ENCODE measurements around the gene DST.
A peak's percentile ranks its signal among the peaks of the same experiment; 100 is the strongest.

Gene DST

GRCh38 chr6:56658326-56658725, 15.6 kb upstream of the DST start:
- H3K4me3 ChIP-seq (ENCODE audit: low read depth, low read length) = no peak overlapping the region
- in situ Hi-C loops (cut with HindIII; ENCODE audit: low sequenced_read_pairs) = no loop called here
- TF ChIP-seq CTCF (IDR thresholded peaks at IDR 0.05; ENCODE audit: low read depth, low read length) = no peak
- DNase-seq (ENCODE audit: low read depth, low spot score) = no peak

GRCh38 chr6:56657354-56657753, 14.7 kb upstream of the DST start:
- no peak for TF ChIP-seq CTCF (IDR thresholded peaks at IDR 0.05; ENCODE audit: low read depth, low read length)
- H3K4me3 ChIP-seq (ENCODE audit: low read depth, low read length) = no peak overlapping the region
- no peak for DNase-seq (ENCODE audit: low read depth, low spot score)
- in situ Hi-C loops (cut with HindIII; ENCODE audit: low sequenced_read_pairs) = no loop called here

- no peak for TF ChIP-seq CTCF (IDR thresholded peaks at IDR 0.05; ENCODE audit: low read depth, low read length)
- in situ Hi-C loops (cut with HindIII; ENCODE audit: low sequenced_read_pairs) = no loop called here
- H3K4me3 ChIP-seq (ENCODE audit: low read depth, low read length) = no peak overlapping the region
- DNase-seq (ENCODE audit: low read depth, low spot score) = no peak
Observed at GRCh38 chr6:56656466-56656865, 13.8 kb upstream of the DST start.

- in situ Hi-C loops (cut with HindIII; ENCODE audit: low sequenced_read_pairs) = no loop called here
- no peak for TF ChIP-seq CTCF (IDR thresholded peaks at IDR 0.05; ENCODE audit: low read depth, low read length)
- no peak for DNase-seq (ENCODE audit: low read depth, low spot score)
- no peak overlapping the region for H3K4me3 ChIP-seq (ENCODE audit: low read depth, low read length)
Observed at GRCh38 chr6:56655996-56656395, 13.3 kb upstream of the DST start.

GRCh38 chr6:56655249-56655648, 12.6 kb upstream of the DST start:
- H3K4me3 ChIP-seq (ENCODE audit: low read depth, low read length) = no peak overlapping the region
- in situ Hi-C loops (cut with HindIII; ENCODE audit: low sequenced_read_pairs) = no loop called here
- no peak for TF ChIP-seq CTCF (IDR thresholded peaks at IDR 0.05; ENCODE audit: low read depth, low read length)
- no peak for DNase-seq (ENCODE audit: low read depth, low spot score)

GRCh38 chr6:56652994-56653393, 10.3 kb upstream of the DST start:
- peak; percentile 84 for DNase-seq (ENCODE audit: low read depth, low spot score)
- H3K4me3 ChIP-seq (ENCODE audit: low read depth, low read length) = no peak overlapping the region
- in situ Hi-C loops (cut with HindIII; ENCODE audit: low sequenced_read_pairs) = no loop called here
- TF ChIP-seq CTCF (IDR thresholded peaks at IDR 0.05; ENCODE audit: low read depth, low read length) = no peak

- in situ Hi-C loops (cut with HindIII; ENCODE audit: low sequenced_read_pairs) = no loop called here
- no peak for TF ChIP-seq CTCF (IDR thresholded peaks at IDR 0.05; ENCODE audit: low read depth, low read length)
- DNase-seq (ENCODE audit: low read depth, low spot score) = peak; percentile 47
- no peak overlapping the region for H3K4me3 ChIP-seq (ENCODE audit: low read depth, low read length)
Observed at GRCh38 chr6:56652231-56652630, 9.5 kb upstream of the DST start.
